GM21447 (cell line): ENCODE results near the gene ZG16B.

ENCODE experiments used
- ATAC-seq: cut with Tn5 transposase; IDR thresholded peaks from one replicate; pipeline ENCODE4 v1.9.1; 2021; ENCODE audit not compliant: unreplicated experiment

Gene ZG16B

GRCh38 chr16:2804728-2805127 is 25.4 kb upstream of the ZG16B start:
- ATAC-seq, result no peak

GRCh38 chr16:2806286-2806685 is 23.8 kb upstream of the ZG16B start:
- ATAC-seq, result no peak

GRCh38 chr16:2808181-2808580 is 21.9 kb upstream of the ZG16B start:
- no peak for ATAC-seq

- ATAC-seq, result no peak
Observed at GRCh38 chr16:2809149-2809760, 20.8 kb upstream of the ZG16B start.

DNA sequence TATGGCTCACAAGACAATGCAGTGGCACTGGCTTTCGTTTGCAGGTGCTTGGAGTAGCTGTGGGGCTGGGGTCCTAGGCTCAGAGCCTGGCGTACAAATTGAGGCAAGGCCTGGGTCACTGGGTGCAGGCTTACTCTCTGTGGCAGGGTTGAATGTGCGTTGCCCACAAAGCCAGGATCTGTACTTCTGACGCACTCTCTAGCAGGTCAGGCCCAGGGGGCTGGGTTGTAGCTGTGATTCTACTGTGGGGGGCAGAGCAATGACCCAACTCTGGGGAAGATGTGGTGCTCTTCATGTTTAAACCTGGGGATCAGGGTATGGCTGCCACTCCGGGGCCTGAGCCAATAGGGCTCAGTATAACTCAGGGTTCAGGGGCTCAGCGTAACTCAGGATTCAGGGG is 19.5 kb upstream of the ZG16B start:
- no peak for ATAC-seq

DNA sequence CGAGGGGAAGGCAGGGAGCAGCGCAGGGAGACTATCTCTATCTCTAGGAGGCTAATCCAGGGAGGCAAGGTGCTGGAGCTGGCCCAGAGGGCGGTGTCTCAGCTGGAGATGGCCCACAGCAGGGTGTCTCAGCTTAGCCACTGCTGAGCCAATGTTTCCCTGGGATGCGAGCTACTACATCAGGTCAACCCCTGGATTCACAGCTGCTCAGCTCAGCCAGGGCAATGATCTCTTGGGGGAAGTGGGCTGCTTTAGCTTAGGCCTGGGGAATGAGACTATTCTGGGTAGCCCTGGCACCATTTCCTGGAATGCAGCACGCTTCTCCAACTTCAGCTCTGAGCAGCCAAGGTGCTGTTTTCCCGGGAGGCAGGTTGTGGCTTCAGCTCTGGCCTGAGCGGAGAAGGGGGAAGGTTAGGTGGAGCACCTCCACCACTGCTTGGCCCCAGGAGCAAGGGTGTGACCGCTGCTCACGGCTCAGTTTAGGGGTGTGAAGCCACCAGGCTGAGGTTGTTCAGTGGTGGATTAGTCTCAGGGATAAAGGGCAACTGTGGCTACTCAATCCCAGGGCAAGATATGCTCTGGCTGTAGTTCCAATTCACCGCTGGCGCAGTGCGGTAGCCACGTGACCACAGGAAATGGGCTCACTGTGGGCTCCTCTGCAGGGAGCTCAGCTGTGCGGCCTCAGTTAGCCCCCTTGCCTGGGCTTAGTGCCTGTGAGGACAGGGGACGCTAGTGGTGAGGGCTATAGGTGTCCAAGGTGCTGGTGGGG is 18.2 kb upstream of the ZG16B start:
- no peak for ATAC-seq

GRCh38 chr16:2813771-2814221 is 16.3 kb upstream of the ZG16B start:
- ATAC-seq, result no peak

GRCh38 chr16:2814551-2815298 is 15.4 kb upstream of the ZG16B start:
- no peak for ATAC-seq

DNA sequence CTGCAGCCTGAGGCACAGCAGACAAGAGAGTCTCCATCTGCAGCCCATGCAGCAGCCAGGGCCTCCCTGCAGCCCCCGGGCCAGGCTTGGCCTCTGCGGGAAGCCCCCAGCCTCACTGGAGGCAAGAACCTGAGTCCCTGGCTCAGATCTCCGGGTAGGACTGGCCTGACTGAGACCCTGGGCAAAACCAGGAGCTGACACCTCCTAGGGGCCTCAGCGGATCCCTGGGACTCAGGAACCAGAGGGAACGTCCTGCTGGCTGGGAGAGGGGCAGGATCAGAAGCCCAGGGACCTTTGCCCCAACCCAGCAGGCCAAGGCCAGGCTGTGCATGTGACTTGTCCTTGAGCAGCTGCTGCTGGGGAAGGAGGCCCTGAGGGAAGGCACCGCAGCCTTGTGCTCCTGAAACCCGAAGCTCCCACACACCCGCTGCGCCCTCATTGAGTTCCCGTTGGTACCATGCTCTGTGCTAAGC is 14.8 kb upstream of the ZG16B start:
- no peak for ATAC-seq

DNA sequence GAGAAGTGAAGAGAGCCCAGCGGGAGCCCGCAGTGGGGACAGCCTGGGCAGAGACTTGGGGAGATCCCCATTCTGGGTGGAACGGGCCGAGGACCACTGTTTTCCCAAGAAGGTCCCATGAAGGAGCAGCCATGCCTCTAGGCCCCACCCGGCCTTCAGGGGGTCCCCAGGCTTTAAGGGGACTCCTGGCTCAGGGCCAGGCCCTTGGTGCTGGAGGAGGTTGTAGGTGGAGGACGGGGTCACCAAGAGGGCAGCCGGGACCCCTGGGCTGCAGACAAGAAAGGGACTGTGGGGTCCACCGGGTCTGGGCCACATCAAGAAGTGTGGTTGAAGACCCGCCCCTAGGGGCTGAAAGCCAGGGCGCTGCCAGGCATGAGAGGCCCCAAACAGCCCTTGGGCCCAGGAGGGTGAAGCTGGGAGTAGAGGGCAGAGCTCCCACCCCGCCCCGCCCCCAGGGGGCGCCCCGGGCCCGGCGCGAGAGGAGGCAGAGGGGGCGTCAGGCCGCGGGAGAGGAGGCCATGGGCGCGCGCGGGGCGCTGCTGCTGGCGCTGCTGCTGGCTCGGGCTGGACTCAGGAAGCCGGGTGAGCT is 13.3 kb upstream of the ZG16B start, which contains the start of gene PRSS21:
TSS of gene PRSS21 (plus strand) at position 487 of the 589 bp plus-strand sequence. CDS start at position 519, 32 bp downstream.
- no peak for ATAC-seq

- no peak for ATAC-seq
Observed at GRCh38 chr16:2817340-2818271, 12.5 kb upstream of the ZG16B start.

- ATAC-seq, result no peak
Observed at GRCh38 chr16:2818272-2818876, 11.7 kb upstream of the ZG16B start.

GRCh38 chr16:2819179-2819938 is 10.7 kb upstream of the ZG16B start:
- no peak for ATAC-seq

GRCh38 chr16:2819939-2820835 is 9.9 kb upstream of the ZG16B start:
- ATAC-seq, result no peak

DNA sequence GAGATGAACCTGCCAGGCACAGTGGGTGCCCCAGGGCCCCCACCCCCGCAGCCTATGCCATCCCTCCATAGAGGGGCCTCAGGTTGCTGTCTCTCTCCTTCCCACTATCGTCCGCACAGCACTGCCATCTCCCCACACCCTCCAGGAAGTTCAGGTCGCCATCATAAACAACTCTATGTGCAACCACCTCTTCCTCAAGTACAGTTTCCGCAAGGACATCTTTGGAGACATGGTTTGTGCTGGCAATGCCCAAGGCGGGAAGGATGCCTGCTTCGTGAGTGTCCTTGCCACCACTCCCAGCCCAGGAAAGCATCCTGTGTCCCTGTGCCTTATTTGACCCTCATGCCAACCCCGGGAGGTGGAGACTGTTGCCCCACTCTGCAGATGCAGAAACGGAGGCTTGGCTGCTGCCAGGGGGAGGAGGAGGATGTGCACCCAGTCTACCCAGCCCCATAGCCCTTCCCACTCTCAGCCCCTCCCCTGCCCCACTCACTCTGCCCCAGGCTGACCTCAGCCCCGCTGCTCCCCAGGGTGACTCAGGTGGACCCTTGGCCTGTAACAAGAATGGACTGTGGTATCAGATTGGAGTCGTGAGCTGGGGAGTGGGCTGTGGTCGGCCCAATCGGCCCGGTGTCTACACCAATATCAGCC is 9.1 kb upstream of the ZG16B start:
- ATAC-seq, result no peak

GRCh38 chr16:2821487-2822157 is 8.5 kb upstream of the ZG16B start:
- no peak for ATAC-seq

DNA sequence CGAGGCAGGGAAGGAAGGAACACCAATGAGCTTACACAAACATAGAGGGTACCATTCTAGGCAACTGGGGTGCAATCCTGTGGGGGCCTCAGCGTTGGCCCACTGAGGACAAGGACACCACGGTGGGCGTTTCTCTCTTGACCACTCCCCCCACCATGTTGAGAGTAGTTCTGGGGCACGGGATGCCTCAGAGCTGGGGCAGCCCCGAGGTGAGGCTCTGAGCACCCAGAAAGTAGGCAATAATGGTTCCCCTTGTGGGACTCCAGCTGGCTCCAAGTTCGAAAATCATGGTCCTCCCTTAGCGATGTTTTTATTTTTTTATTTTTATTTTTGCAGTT is 8.0 kb upstream of the ZG16B start:
- no peak for ATAC-seq
